Hair follicular keratinocyte (primary cell): ENCODE data around the gene FOXI1. TPM values are rescaled to one million over a fixed set of nuclear protein-coding genes. Genes with fewer than 3 reads are reported as not detected.

ENCODE experiments used
- total RNA-seq: library from RNA; depleted of rRNA; stranded (reverse); fragments of >200 nt; gene quantifications from 2 replicates; pipeline ENCODE4 v1.2.3, GENCODE V29; 2015

FOXI1 gene
- total RNA-seq: not detected in 2 replicates

GRCh38 chr5:170105642-170106611 lies at the start of gene FOXI1:
Gene FOXI1, plus strand, starts transcription at chr5:170105897. Its CDS starts 61 bp downstream, at chr5:170105958.

Other genes with a start within 250 kb of the FOXI1 start
- gene INSYN2B, start 125.4 kb upstream of the FOXI1 start, total RNA-seq: 5.6 and 13.8 TPM in 2 replicates
- gene C5orf58, start 127.1 kb downstream of the FOXI1 start, total RNA-seq: not detected in 2 replicates
- not detected in 2 replicates for gene LCP2, start 191.9 kb downstream of the FOXI1 start, total RNA-seq